ENCODE data around the gene DEDD. TPM values are rescaled to one million over a fixed set of nuclear protein-coding genes. Genes with fewer than 3 reads are reported as not detected.

Gene DEDD
- total and polyA plus RNA-seq, 2 of the 13 experiments (the other 11 are each of a cell fraction or from before 2014, with no cell fraction given): 12.6 to 27.8 TPM

GRCh38 chr1:161153682-161154337 is 21.3 kb upstream of the DEDD start, which contains the start of gene UFC1 (continued):
- peak; percentile 61 for TF ChIP-seq TFDP2 (CRISPR knock-in tag; IDR thresholded peaks at IDR 0.05)
- TF ChIP-seq SMAD1 (CRISPR knock-in tag; IDR thresholded peaks at IDR 0.05; ENCODE audit: borderline replicate concordance, low read depth): no peak
- TF ChIP-seq, protein P1, sequence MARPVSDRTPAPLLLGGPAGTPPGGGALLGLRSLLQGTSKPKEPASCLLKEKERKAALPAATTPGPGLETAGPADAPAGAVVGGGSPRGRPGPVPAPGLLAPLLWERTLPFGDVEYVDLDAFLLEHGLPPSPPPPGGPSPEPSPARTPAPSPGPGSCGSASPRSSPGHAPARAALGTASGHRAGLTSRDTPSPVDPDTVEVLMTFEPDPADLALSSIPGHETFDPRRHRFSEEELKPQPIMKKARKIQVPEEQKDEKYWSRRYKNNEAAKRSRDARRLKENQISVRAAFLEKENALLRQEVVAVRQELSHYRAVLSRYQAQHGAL (CRISPR knock-in tag; IDR thresholded peaks at IDR 0.05; ENCODE audit: not compliant biosample characterization): no peak
- TF ChIP-seq, protein P2, sequence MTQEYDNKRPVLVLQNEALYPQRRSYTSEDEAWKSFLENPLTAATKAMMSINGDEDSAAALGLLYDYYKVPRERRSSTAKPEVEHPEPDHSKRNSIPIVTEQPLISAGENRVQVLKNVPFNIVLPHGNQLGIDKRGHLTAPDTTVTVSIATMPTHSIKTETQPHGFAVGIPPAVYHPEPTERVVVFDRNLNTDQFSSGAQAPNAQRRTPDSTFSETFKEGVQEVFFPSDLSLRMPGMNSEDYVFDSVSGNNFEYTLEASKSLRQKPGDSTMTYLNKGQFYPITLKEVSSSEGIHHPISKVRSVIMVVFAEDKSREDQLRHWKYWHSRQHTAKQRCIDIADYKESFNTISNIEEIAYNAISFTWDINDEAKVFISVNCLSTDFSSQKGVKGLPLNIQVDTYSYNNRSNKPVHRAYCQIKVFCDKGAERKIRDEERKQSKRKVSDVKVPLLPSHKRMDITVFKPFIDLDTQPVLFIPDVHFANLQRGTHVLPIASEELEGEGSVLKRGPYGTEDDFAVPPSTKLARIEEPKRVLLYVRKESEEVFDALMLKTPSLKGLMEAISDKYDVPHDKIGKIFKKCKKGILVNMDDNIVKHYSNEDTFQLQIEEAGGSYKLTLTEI (CRISPR knock-in tag; conservative IDR thresholded peaks at IDR 0.05): no peak
- TF ChIP-seq CBX1 (IDR thresholded peaks at IDR 0.05; ENCODE audit: low read depth): no peak
- TF ChIP-seq MXD4 (CRISPR knock-in tag; IDR thresholded peaks at IDR 0.05): no peak; the same call in 1 of the 2 replicates
- no peak for TF ChIP-seq SNAI1 (CRISPR knock-in tag; IDR thresholded peaks at IDR 0.05; ENCODE audit: borderline replicate concordance)
- peak; percentile 89 for TF ChIP-seq POLR2AphosphoS5 (IDR thresholded peaks at IDR 0.05; ENCODE audit: low read depth, low read length)
- no peak; the same call in 1 of the 2 replicates for TF ChIP-seq NFKB2 (CRISPR knock-in tag; IDR thresholded peaks at IDR 0.05; ENCODE audit: borderline replicate concordance)
- TF ChIP-seq PTBP1 (IDR thresholded peaks at IDR 0.05; ENCODE audit: low read depth, low read length, poor library complexity, severe bottlenecking): no peak
- TF ChIP-seq PRPF4 (IDR thresholded peaks at IDR 0.05; ENCODE audit: low read depth, low read length, poor library complexity, severe bottlenecking): no peak
- TF ChIP-seq MNT (IDR thresholded peaks at IDR 0.05): 0 out of 2 replicates have a peak, but pooled peaks have one; percentile 12
- TF ChIP-seq, protein P3, sequence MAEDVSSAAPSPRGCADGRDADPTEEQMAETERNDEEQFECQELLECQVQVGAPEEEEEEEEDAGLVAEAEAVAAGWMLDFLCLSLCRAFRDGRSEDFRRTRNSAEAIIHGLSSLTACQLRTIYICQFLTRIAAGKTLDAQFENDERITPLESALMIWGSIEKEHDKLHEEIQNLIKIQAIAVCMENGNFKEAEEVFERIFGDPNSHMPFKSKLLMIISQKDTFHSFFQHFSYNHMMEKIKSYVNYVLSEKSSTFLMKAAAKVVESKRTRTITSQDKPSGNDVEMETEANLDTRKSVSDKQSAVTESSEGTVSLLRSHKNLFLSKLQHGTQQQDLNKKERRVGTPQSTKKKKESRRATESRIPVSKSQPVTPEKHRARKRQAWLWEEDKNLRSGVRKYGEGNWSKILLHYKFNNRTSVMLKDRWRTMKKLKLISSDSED (CRISPR knock-in tag; IDR thresholded peaks at IDR 0.05): no peak
- TF ChIP-seq KLF11 (CRISPR knock-in tag; IDR thresholded peaks at IDR 0.05): peak; percentile 72; the same call in 1 of the 2 replicates
- TF ChIP-seq, protein P4, sequence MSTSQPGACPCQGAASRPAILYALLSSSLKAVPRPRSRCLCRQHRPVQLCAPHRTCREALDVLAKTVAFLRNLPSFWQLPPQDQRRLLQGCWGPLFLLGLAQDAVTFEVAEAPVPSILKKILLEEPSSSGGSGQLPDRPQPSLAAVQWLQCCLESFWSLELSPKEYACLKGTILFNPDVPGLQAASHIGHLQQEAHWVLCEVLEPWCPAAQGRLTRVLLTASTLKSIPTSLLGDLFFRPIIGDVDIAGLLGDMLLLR (CRISPR knock-in tag; IDR thresholded peaks at IDR 0.05): no peak
- TF ChIP-seq ZNF235 (CRISPR knock-in tag; IDR thresholded peaks at IDR 0.05; ENCODE audit: borderline replicate concordance): no peak
- no peak; the same call in 1 of the 2 replicates for TF ChIP-seq TOE1 (CRISPR knock-in tag; IDR thresholded peaks at IDR 0.05)
- TF ChIP-seq ZFP41 (CRISPR knock-in tag; IDR thresholded peaks at IDR 0.05; ENCODE audit: borderline replicate concordance): no peak
- TF ChIP-seq ISX (CRISPR knock-in tag; conservative IDR thresholded peaks at IDR 0.05): no peak
- no peak for TF ChIP-seq PREB (CRISPR knock-in tag; IDR thresholded peaks at IDR 0.05)
- TF ChIP-seq ZFP36 (IDR thresholded peaks at IDR 0.05; ENCODE audit: borderline replicate concordance, low read depth, low read length, partially characterized antibody): no peak

All from HepG2 (cell line).